NCI-H1417 treated with DMSO at 0.1 percent for 48 hours (cell line): ENCODE results near the gene GPATCH1.
A peak's percentile ranks its signal among the peaks of the same experiment; 100 is the strongest.
"Not testable (repeated sequence)": the region's sequence is repeated elsewhere in the genome, so short reads cannot be mapped to it uniquely, and the experiment has no call there.

Experiments
- DNase-seq: peaks from one replicate; lab custom pipeline; 2025; lab: John Stamatoyannopoulos, UW

GPATCH1 gene

GRCh38 chr19:33158365-33158764 is 77.4 kb downstream of the GPATCH1 start:
- no peak for DNase-seq

- DNase-seq, result no peak
Observed at GRCh38 chr19:33159149-33159548, 78.2 kb downstream of the GPATCH1 start.

GRCh38 chr19:33159893-33160292 is 78.9 kb downstream of the GPATCH1 start:
- no peak for DNase-seq

- no peak for DNase-seq
Observed at GRCh38 chr19:33161201-33161600, 80.2 kb downstream of the GPATCH1 start.

- DNase-seq, result no peak
Observed at GRCh38 chr19:33163481-33163880, 82.5 kb downstream of the GPATCH1 start.

GRCh38 chr19:33166037-33166436 is 85.1 kb downstream of the GPATCH1 start:
- not testable (repeated sequence) for DNase-seq

GRCh38 chr19:33167438-33167837 is 86.5 kb downstream of the GPATCH1 start:
- no peak for DNase-seq

GRCh38 chr19:33168528-33168927 is 87.5 kb downstream of the GPATCH1 start:
- DNase-seq, result no peak

- DNase-seq, result no peak
Observed at GRCh38 chr19:33171222-33171795, 90.3 kb downstream of the GPATCH1 start.

- DNase-seq, result no peak
Observed at GRCh38 chr19:33171916-33172359, 91.0 kb downstream of the GPATCH1 start.

GRCh38 chr19:33174186-33174585 is 93.2 kb downstream of the GPATCH1 start:
- DNase-seq, result no peak

GRCh38 chr19:33175156-33175782 is 94.3 kb downstream of the GPATCH1 start:
- DNase-seq, result no peak

GRCh38 chr19:33175886-33176669 is 95.1 kb downstream of the GPATCH1 start:
- no peak for DNase-seq

GRCh38 chr19:33176670-33177416 is 95.9 kb downstream of the GPATCH1 start:
- DNase-seq, result peak; percentile 93

GRCh38 chr19:33177417-33177979 is 96.5 kb downstream of the GPATCH1 start:
- no peak for DNase-seq
